Measurements from ENCODE around the gene BLVRA. TPM values are rescaled to one million over a fixed set of nuclear protein-coding genes. Genes with fewer than 3 reads are reported as not detected.

BLVRA gene
- total RNA-seq, 2 experiments from 2014 or later = 0.91 TPM; not detected in 1

DNA sequence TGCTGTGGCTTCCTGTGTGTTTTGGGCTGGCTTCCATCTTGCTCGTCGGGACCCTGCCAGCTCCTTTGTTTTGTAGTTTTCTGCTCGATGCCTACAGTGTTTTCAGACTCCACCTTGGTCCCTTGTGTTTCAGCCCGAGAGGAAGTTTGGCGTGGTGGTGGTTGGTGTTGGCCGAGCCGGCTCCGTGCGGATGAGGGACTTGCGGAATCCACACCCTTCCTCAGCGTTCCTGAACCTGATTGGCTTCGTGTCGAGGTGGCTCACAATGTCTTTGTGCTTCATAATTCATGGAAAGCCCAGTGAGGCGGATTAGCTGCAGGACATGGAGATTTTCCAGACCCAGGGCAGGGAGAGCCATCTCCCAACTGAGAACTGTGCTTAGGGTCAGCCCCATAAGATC lies 29.3 kb downstream of the BLVRA start:
- CTCF ChIA-PET (ENCODE audit: unreplicated experiment) = no interaction called here
- POLR2A ChIA-PET = interaction anchor here (0.5 kb wide), 1 partner anchor 26 kb away, joined by 3 read pairs; no protein-coding TSS in a partner anchor
- BruUV-seq (replicated peaks) = no TSS peak
- DNase-seq (ENCODE audit: low spot score) = no peak
- H2AFZ ChIP-seq (ENCODE audit: low read length) = no peak overlapping the region
- no peaks in the 10 kb centered on the region for H3K4me1 ChIP-seq (ENCODE audit: insufficient read depth, low read length, poor library complexity, severe bottlenecking)
- no peaks in the 10 kb centered on the region for H4K20me1 ChIP-seq (ENCODE audit: insufficient read depth, low read length)
- no peak overlapping the region for H3K4me2 ChIP-seq (ENCODE audit: low read length)
- H3K36me3 ChIP-seq (ENCODE audit: insufficient read depth, low read length) = no peaks in the 10 kb centered on the region
- no peak overlapping the region for H3K27ac ChIP-seq (ENCODE audit: low read depth, low read length, poor library complexity, severe bottlenecking)
- no peaks in the 10 kb centered on the region for H3K79me2 ChIP-seq (ENCODE audit: insufficient read depth, low read depth, low read length)
- H3K9me2 ChIP-seq (ENCODE audit: insufficient read depth, low read length) = no peaks in the 10 kb centered on the region
- no peaks in the 10 kb centered on the region for H3K9me3 ChIP-seq (ENCODE audit: low read length)
- intact Hi-C loops (cut with micrococcal nuclease; ENCODE audit: unreplicated experiment) = no loop called here
- no peak overlapping the region for H3K4me3 ChIP-seq (ENCODE audit: low read depth, low read length, poor library complexity, severe bottlenecking)
- no peak for TF ChIP-seq EZH2phosphoT487 (IDR thresholded peaks at IDR 0.05; ENCODE audit: borderline replicate concordance, low read depth, low read length)
- TF ChIP-seq, protein P1, sequence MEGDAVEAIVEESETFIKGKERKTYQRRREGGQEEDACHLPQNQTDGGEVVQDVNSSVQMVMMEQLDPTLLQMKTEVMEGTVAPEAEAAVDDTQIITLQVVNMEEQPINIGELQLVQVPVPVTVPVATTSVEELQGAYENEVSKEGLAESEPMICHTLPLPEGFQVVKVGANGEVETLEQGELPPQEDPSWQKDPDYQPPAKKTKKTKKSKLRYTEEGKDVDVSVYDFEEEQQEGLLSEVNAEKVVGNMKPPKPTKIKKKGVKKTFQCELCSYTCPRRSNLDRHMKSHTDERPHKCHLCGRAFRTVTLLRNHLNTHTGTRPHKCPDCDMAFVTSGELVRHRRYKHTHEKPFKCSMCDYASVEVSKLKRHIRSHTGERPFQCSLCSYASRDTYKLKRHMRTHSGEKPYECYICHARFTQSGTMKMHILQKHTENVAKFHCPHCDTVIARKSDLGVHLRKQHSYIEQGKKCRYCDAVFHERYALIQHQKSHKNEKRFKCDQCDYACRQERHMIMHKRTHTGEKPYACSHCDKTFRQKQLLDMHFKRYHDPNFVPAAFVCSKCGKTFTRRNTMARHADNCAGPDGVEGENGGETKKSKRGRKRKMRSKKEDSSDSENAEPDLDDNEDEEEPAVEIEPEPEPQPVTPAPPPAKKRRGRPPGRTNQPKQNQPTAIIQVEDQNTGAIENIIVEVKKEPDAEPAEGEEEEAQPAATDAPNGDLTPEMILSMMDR (conservative IDR thresholded peaks at IDR 0.05; ENCODE audit: low read length) = no peak

DNA sequence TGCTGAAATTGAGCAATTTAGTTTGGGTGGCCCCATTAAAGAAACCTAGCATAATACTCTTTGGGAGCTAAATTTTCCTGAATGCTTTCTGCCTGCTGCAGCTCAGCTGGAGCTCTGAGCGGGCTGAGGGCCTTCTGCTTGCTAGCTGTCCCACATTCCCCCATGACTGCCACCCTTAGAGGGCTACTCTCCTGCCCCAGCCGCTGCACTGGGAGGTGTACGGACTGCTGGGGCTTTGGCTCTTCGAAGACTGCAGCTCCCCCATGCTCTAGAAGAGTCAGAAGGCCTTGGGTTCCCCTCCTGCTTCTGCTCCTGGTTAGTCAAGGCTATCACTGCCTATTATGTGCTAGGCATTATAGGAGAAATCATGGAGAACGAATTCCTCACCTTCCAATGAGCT lies 31.5 kb downstream of the BLVRA start:
- ChIA-PET CTCF (ENCODE audit: unreplicated experiment) (no interaction called here), POLR2A (no interaction called here)
- intact Hi-C loops (cut with micrococcal nuclease; ENCODE audit: unreplicated experiment) = no loop called here
- H3K27ac ChIP-seq (ENCODE audit: low read depth, low read length, poor library complexity, severe bottlenecking) = no peak overlapping the region
- no peaks in the 10 kb centered on the region for H3K4me1 ChIP-seq (ENCODE audit: insufficient read depth, low read length, poor library complexity, severe bottlenecking)
- DNase-seq (ENCODE audit: low spot score) = no peak
- H3K36me3 ChIP-seq (ENCODE audit: insufficient read depth, low read length) = no peaks in the 10 kb centered on the region
- TF ChIP-seq, protein P1 (conservative IDR thresholded peaks at IDR 0.05; ENCODE audit: low read length) = no peak
- TF ChIP-seq EZH2phosphoT487 (IDR thresholded peaks at IDR 0.05; ENCODE audit: borderline replicate concordance, low read depth, low read length) = no peak
- H2AFZ ChIP-seq (ENCODE audit: low read length) = no peak overlapping the region
- H3K4me2 ChIP-seq (ENCODE audit: low read length) = no peak overlapping the region
- no peaks in the 10 kb centered on the region for H3K9me3 ChIP-seq (ENCODE audit: low read length)
- H3K9me2 ChIP-seq (ENCODE audit: insufficient read depth, low read length) = no peaks in the 10 kb centered on the region
- no TSS peak for BruUV-seq (replicated peaks)
- no peaks in the 10 kb centered on the region for H3K79me2 ChIP-seq (ENCODE audit: insufficient read depth, low read depth, low read length)
- no peak overlapping the region for H3K4me3 ChIP-seq (ENCODE audit: low read depth, low read length, poor library complexity, severe bottlenecking)
- no peaks in the 10 kb centered on the region for H4K20me1 ChIP-seq (ENCODE audit: insufficient read depth, low read length)

DNA sequence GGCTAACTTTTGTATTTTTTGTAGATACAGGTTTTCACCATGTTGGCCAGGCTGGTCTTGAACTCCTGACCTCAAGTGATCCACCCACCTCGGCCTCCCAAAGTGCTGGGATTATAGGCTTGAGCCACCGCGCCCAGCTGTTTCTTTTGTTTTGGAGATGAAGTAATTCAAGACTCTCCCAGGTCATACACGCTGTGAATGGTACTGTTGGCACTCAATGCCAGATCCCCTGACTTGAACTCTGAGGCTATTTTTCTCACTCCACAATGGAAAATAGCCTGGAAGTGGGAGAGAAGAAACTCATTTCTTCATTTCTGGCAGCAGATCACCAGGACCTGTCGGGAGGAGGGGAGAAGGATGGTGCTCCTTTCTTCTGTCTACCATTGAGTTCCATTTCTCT lies 32.4 kb downstream of the BLVRA start:
- DNase-seq (ENCODE audit: low spot score) = no peak
- no peak overlapping the region for H3K4me2 ChIP-seq (ENCODE audit: low read length)
- CTCF ChIA-PET (ENCODE audit: unreplicated experiment) = no interaction called here

More for the DNA sequence above, 32.4 kb downstream of the BLVRA start:
- intact Hi-C loops (cut with micrococcal nuclease; ENCODE audit: unreplicated experiment) = no loop called here
- Histone ChIP-seq H3K36me3 (ENCODE audit: insufficient read depth, low read length) (no peaks in the 10 kb centered on the region), H3K9me3 (ENCODE audit: low read length) (no peaks in the 10 kb centered on the region), H3K4me3 (ENCODE audit: low read depth, low read length, poor library complexity, severe bottlenecking) (no peak overlapping the region), H4K20me1 (ENCODE audit: insufficient read depth, low read length) (no peaks in the 10 kb centered on the region), H3K4me1 (ENCODE audit: insufficient read depth, low read length, poor library complexity, severe bottlenecking) (no peaks in the 10 kb centered on the region), H3K27ac (ENCODE audit: low read depth, low read length, poor library complexity, severe bottlenecking) (no peak overlapping the region), H2AFZ (ENCODE audit: low read length) (no peak overlapping the region), H3K79me2 (ENCODE audit: insufficient read depth, low read depth, low read length) (no peaks in the 10 kb centered on the region), H3K9me2 (ENCODE audit: insufficient read depth, low read length) (no peaks in the 10 kb centered on the region)
- no peak for TF ChIP-seq EZH2phosphoT487 (IDR thresholded peaks at IDR 0.05; ENCODE audit: borderline replicate concordance, low read depth, low read length)
- TF ChIP-seq, protein P1 (conservative IDR thresholded peaks at IDR 0.05; ENCODE audit: low read length) = no peak
- POLR2A ChIA-PET = interaction anchor here (0.6 to 0.8 kb wide), 2 partner anchors 9 to 68 kb away, joined by 3 read pairs; no protein-coding TSS in a partner anchor
- no TSS peak for BruUV-seq (replicated peaks)

Data from OCI-LY7 (cell line).